ENCODE results near the gene ADCY7. TPM values are rescaled to one million over a fixed set of nuclear protein-coding genes. Genes with fewer than 3 reads are reported as not detected.
"Not testable (repeated sequence)": the region's sequence is repeated elsewhere in the genome, so short reads cannot be mapped to it uniquely, and the experiment has no call there.

The ADCY7 gene
- total RNA-seq: 78.0 and 81.9 TPM in 2 replicates

- Mint-ChIP-seq H3K9me3 (no peaks in the 10 kb centered on the region), H3K4me1 (ENCODE audit: low read depth) (peaks cover 86% of the 10 kb centered on the region), H3K27ac (peak within 1 kb of the TSS; percentile 96), H3K4me3 (peak within 1 kb of the TSS; percentile 86), H3K27me3 (ENCODE audit: insufficient read depth) (no peaks in the 10 kb centered on the region), H3K36me3 (ENCODE audit: low read depth) (peaks cover 13% of the 10 kb centered on the region)
- DNase-seq (ENCODE audit: low spot score): peak; percentile 79
- intact Hi-C loops (cut with micrococcal nuclease): loop anchor here (1.0 to 5.0 kb wide), 4 partner anchors 8 to 416 kb away; partner anchors contain the start of genes HEATR3 and SNX20
These were observed at the start of gene ADCY7 for GRCh38 chr16:50266337-50267091. ADCY7 (plus strand) TSS chr16:50266551; CDS start chr16:50288180, 21,629 bp downstream.

- Mint-ChIP-seq H3K4me1 (ENCODE audit: low read depth) (peaks cover 25% of the 10 kb centered on the region), H3K9me3 (no peaks in the 10 kb centered on the region), H3K27ac (no peak overlapping the region), H3K27me3 (ENCODE audit: insufficient read depth) (no peaks in the 10 kb centered on the region), H3K4me3 (no peak overlapping the region), H3K36me3 (ENCODE audit: low read depth) (peaks cover 9% of the 10 kb centered on the region)
- no peak for DNase-seq (ENCODE audit: low spot score)
- intact Hi-C loops (cut with micrococcal nuclease): no loop called here
These were observed 46.9 kb upstream of the ADCY7 start for GRCh38 chr16:50219402-50219975.

GRCh38 chr16:50224286-50224685, 42.1 kb upstream of the ADCY7 start:
- Mint-ChIP-seq H3K9me3 (no peaks in the 10 kb centered on the region), H3K4me1 (ENCODE audit: low read depth) (peaks cover 13% of the 10 kb centered on the region), H3K27ac (no peak overlapping the region), H3K4me3 (no peak overlapping the region), H3K27me3 (ENCODE audit: insufficient read depth) (no peaks in the 10 kb centered on the region), H3K36me3 (ENCODE audit: low read depth) (peaks cover 30% of the 10 kb centered on the region)
- DNase-seq (ENCODE audit: low spot score): no peak
- intact Hi-C loops (cut with micrococcal nuclease): loop anchor here (5.0 kb wide), 1 partner anchor 568 kb away; no protein-coding TSS in a partner anchor

- no peaks in the 10 kb centered on the region for H3K9me3 Mint-ChIP-seq
- no peak overlapping the region for H3K4me3 Mint-ChIP-seq
- H3K36me3 Mint-ChIP-seq (ENCODE audit: low read depth): peaks cover 26% of the 10 kb centered on the region
- peaks cover 13% of the 10 kb centered on the region for H3K4me1 Mint-ChIP-seq (ENCODE audit: low read depth)
- no peak overlapping the region for H3K27ac Mint-ChIP-seq
- no peak for DNase-seq (ENCODE audit: low spot score)
- intact Hi-C loops (cut with micrococcal nuclease): no loop called here
- no peaks in the 10 kb centered on the region for H3K27me3 Mint-ChIP-seq (ENCODE audit: insufficient read depth)
These were observed 39.2 kb upstream of the ADCY7 start for GRCh38 chr16:50227120-50227519.

DNA sequence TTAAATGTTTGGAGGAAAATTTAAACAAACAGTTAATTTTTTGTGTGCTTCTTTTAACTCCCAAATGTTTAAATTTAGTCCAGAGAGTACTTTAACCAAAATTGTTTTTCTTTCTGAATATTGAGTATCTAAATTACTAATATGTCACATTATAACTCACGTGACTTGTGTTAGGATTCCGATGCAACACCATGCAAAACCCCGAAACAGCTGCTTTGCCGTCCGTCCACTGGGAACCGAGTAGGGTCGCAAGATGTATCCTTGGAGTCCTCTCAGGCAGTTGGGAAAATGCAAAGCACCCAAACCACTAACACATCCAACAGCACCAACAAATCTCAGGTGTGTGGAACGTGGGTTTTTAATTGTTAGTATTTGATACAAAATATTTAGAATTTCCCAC, 38.7 kb upstream of the ADCY7 start:
- no peak for DNase-seq (ENCODE audit: low spot score)
- no peaks in the 10 kb centered on the region for H3K27me3 Mint-ChIP-seq (ENCODE audit: insufficient read depth)
- peaks cover 26% of the 10 kb centered on the region for H3K36me3 Mint-ChIP-seq (ENCODE audit: low read depth)
- H3K9me3 Mint-ChIP-seq: no peaks in the 10 kb centered on the region
- no peak overlapping the region for H3K27ac Mint-ChIP-seq
- H3K4me1 Mint-ChIP-seq (ENCODE audit: low read depth): peaks cover 13% of the 10 kb centered on the region
- no peak overlapping the region for H3K4me3 Mint-ChIP-seq
- intact Hi-C loops (cut with micrococcal nuclease): no loop called here

GRCh38 chr16:50228364-50228868, 37.9 kb upstream of the ADCY7 start:
- intact Hi-C loops (cut with micrococcal nuclease): no loop called here
- Mint-ChIP-seq H3K27ac (no peak overlapping the region), H3K36me3 (ENCODE audit: low read depth) (peaks cover 26% of the 10 kb centered on the region), H3K4me3 (no peak overlapping the region), H3K4me1 (ENCODE audit: low read depth) (peaks cover 13% of the 10 kb centered on the region), H3K9me3 (no peaks in the 10 kb centered on the region), H3K27me3 (ENCODE audit: insufficient read depth) (no peaks in the 10 kb centered on the region)
- no peak for DNase-seq (ENCODE audit: low spot score)

- no peaks in the 10 kb centered on the region for H3K27me3 Mint-ChIP-seq (ENCODE audit: insufficient read depth)
- intact Hi-C loops (cut with micrococcal nuclease): no loop called here
- H3K36me3 Mint-ChIP-seq (ENCODE audit: low read depth): peaks cover 26% of the 10 kb centered on the region
- H3K4me3 Mint-ChIP-seq: no peak overlapping the region
- H3K4me1 Mint-ChIP-seq (ENCODE audit: low read depth): peaks cover 13% of the 10 kb centered on the region
- H3K9me3 Mint-ChIP-seq: no peaks in the 10 kb centered on the region
- no peak for DNase-seq (ENCODE audit: low spot score)
- H3K27ac Mint-ChIP-seq: no peak overlapping the region
These were observed 37.1 kb upstream of the ADCY7 start for GRCh38 chr16:50229149-50229726.

GRCh38 chr16:50234771-50235556, 31.4 kb upstream of the ADCY7 start:
- intact Hi-C loops (cut with micrococcal nuclease): no loop called here
- Mint-ChIP-seq H3K9me3 (no peaks in the 10 kb centered on the region), H3K27me3 (ENCODE audit: insufficient read depth) (peaks cover 4% of the 10 kb centered on the region), H3K4me1 (ENCODE audit: low read depth) (no peaks in the 10 kb centered on the region), H3K4me3 (no peak overlapping the region), H3K27ac (no peak overlapping the region), H3K36me3 (ENCODE audit: low read depth) (no peaks in the 10 kb centered on the region)
- no peak for DNase-seq (ENCODE audit: low spot score)

DNA sequence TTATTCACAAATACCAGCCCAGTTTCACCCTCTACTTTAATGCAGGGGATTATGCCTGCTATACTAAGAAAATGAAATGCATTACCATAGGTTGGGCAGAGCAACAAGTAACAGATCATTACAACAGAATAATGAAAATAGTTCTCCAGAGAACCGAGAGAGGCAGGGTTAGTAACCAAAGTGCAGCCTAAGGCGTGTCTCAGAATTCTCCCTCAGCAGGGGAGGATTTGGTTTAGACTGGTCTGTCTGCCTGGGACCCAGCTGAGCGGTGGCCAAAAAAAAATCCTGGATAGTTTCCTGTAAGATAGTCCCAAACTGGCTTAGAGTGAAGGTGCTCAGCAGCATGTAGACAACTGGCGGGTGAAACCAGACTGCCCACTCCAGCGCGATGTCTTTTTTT, 30.8 kb upstream of the ADCY7 start:
- Mint-ChIP-seq H3K36me3 (ENCODE audit: low read depth) (no peaks in the 10 kb centered on the region), H3K27ac (no peak overlapping the region), H3K4me1 (ENCODE audit: low read depth) (no peaks in the 10 kb centered on the region), H3K9me3 (no peaks in the 10 kb centered on the region), H3K4me3 (no peak overlapping the region), H3K27me3 (ENCODE audit: insufficient read depth) (peaks cover 10% of the 10 kb centered on the region)
- no peak for DNase-seq (ENCODE audit: low spot score)
- intact Hi-C loops (cut with micrococcal nuclease): no loop called here

DNA sequence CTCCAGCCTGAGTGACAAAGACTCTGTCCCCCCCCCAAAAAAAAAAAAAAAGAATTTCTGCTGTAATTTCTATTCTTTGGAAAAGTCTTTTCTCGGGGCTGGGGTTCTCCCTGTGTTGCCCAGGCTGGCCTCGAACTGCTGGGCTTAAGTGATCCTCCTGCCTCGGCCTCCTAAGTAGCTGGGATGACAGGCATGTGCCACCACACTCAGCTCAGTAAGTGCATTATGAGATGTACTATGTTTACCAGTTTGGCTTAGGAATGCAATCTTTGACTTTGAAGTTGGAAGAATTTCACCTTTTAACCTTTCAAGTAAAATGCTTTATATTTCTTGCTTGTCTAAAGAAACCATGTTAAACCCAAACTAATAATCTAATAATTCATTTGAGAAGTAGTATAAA, 28.0 kb upstream of the ADCY7 start:
- H3K9me3 Mint-ChIP-seq: no peaks in the 10 kb centered on the region

GRCh38 chr16:50238868-50239301, 27.5 kb upstream of the ADCY7 start:
- intact Hi-C loops (cut with micrococcal nuclease): no loop called here
- H3K27ac Mint-ChIP-seq: no peak overlapping the region
- no peak for DNase-seq (ENCODE audit: low spot score)
- no peaks in the 10 kb centered on the region for H3K9me3 Mint-ChIP-seq
- H3K4me3 Mint-ChIP-seq: no peak overlapping the region
- no peaks in the 10 kb centered on the region for H3K36me3 Mint-ChIP-seq (ENCODE audit: low read depth)
- peaks cover 16% of the 10 kb centered on the region for H3K27me3 Mint-ChIP-seq (ENCODE audit: insufficient read depth)
- H3K4me1 Mint-ChIP-seq (ENCODE audit: low read depth): no peaks in the 10 kb centered on the region

More for the DNA sequence above, 28.0 kb upstream of the ADCY7 start:
- Mint-ChIP-seq H3K27ac (no peak overlapping the region), H3K36me3 (ENCODE audit: low read depth) (no peaks in the 10 kb centered on the region), H3K4me3 (no peak overlapping the region), H3K27me3 (ENCODE audit: insufficient read depth) (peaks cover 14% of the 10 kb centered on the region), H3K4me1 (ENCODE audit: low read depth) (no peaks in the 10 kb centered on the region)
- no peak for DNase-seq (ENCODE audit: low spot score)
- intact Hi-C loops (cut with micrococcal nuclease): no loop called here

- H3K27ac Mint-ChIP-seq; H3K4me3 Mint-ChIP-seq; H3K9me3 Mint-ChIP-seq; H3K36me3 Mint-ChIP-seq (ENCODE audit: low read depth); intact Hi-C loops (cut with micrococcal nuclease); DNase-seq (ENCODE audit: low spot score): not testable (repeated sequence)
- peaks cover 12% of the 10 kb centered on the region for H3K27me3 Mint-ChIP-seq (ENCODE audit: insufficient read depth)
- H3K4me1 Mint-ChIP-seq (ENCODE audit: low read depth): peaks cover 16% of the 10 kb centered on the region
These were observed 23.3 kb upstream of the ADCY7 start for GRCh38 chr16:50243024-50243423.
